Measurements from ENCODE around the gene PRR14.
"Not testable (repeated sequence)": the region's sequence is repeated elsewhere in the genome, so short reads cannot be mapped to it uniquely, and the experiment has no call there.

Gene PRR14

GRCh38 chr16:30632454-30632853 is 18.3 kb upstream of the PRR14 start:
- not testable (repeated sequence) for DNase-seq (ENCODE audit: low read depth)

- DNase-seq (ENCODE audit: low read depth) = no peak
These were observed 17.2 kb upstream of the PRR14 start for GRCh38 chr16:30633526-30633925.

GRCh38 chr16:30636599-30636998 is 14.2 kb upstream of the PRR14 start:
- no peak for DNase-seq (ENCODE audit: low read depth)

GRCh38 chr16:30637139-30637538 is 13.6 kb upstream of the PRR14 start:
- DNase-seq (ENCODE audit: low read depth) = not testable (repeated sequence)

GRCh38 chr16:30637944-30638343 is 12.8 kb upstream of the PRR14 start:
- DNase-seq (ENCODE audit: low read depth) = no peak

GRCh38 chr16:30641378-30641982 is 9.3 kb upstream of the PRR14 start:
- no peak for DNase-seq (ENCODE audit: low read depth)

- no peak for DNase-seq (ENCODE audit: low read depth)
These were observed 6.4 kb upstream of the PRR14 start for GRCh38 chr16:30644334-30644830.

GRCh38 chr16:30645727-30646126 is 5.0 kb upstream of the PRR14 start:
- DNase-seq (ENCODE audit: low read depth) = no peak

- no peak for DNase-seq (ENCODE audit: low read depth)
These were observed 3.5 kb upstream of the PRR14 start for GRCh38 chr16:30647274-30647571.

GRCh38 chr16:30649725-30650368 is 913 bp upstream of the PRR14 start:
- peak; percentile 36 for DNase-seq (ENCODE audit: low read depth)

GRCh38 chr16:30651124-30652004 is 604 bp downstream of the PRR14 start:
- DNase-seq (ENCODE audit: low read depth) = peak; percentile 56

GRCh38 chr16:30652005-30652296 is 1.2 kb downstream of the PRR14 start:
- DNase-seq (ENCODE audit: low read depth) = no peak

GRCh38 chr16:30652718-30653117 is 2.0 kb downstream of the PRR14 start:
- no peak for DNase-seq (ENCODE audit: low read depth)

- DNase-seq (ENCODE audit: low read depth) = no peak
These were observed 4.1 kb downstream of the PRR14 start for GRCh38 chr16:30654856-30655255.

GRCh38 chr16:30655815-30656347 is 5.1 kb downstream of the PRR14 start:
- no peak for DNase-seq (ENCODE audit: low read depth)

- no peak for DNase-seq (ENCODE audit: low read depth)
These were observed 5.6 kb downstream of the PRR14 start for GRCh38 chr16:30656388-30656787.

GRCh38 chr16:30656974-30657865 is 6.5 kb downstream of the PRR14 start:
- DNase-seq (ENCODE audit: low read depth) = no peak

- DNase-seq (ENCODE audit: low read depth) = peak; percentile 100
These were observed 7.3 kb downstream of the PRR14 start, which contains the start of gene FBRS for GRCh38 chr16:30657866-30658730. Gene FBRS, plus strand, starts transcription at chr16:30658431. Its CDS starts 1,088 bp downstream, at chr16:30659519.

GRCh38 chr16:30658731-30659506 is 8.2 kb downstream of the PRR14 start:
- DNase-seq (ENCODE audit: low read depth) = peak; percentile 88

Measured in CMK (cell line).